ENCODE data around the gene S100A7A.

DNA sequence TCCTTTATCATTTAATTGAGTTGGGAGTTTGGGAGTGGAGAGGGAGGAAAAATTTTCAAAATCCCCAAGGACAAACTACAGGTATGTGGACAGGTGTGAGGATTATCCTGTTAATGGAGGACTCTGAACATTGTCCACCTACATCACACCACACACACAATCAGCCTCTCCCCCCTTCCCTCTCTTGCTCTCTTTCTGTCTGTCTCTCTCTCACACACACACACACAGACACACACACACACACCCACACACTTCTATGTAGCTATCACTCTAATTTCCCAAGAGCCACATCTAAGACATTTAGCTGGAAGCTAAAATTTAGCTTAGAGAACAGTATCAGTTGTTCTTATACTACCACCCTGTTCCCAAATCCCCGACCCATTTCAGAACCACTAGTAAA, 26.9 kb upstream of the S100A7A start:
- TF ChIP-seq GABPA (IDR thresholded peaks at IDR 0.05; ENCODE audit: low read depth), result no peak
- TF ChIP-seq, protein P1, sequence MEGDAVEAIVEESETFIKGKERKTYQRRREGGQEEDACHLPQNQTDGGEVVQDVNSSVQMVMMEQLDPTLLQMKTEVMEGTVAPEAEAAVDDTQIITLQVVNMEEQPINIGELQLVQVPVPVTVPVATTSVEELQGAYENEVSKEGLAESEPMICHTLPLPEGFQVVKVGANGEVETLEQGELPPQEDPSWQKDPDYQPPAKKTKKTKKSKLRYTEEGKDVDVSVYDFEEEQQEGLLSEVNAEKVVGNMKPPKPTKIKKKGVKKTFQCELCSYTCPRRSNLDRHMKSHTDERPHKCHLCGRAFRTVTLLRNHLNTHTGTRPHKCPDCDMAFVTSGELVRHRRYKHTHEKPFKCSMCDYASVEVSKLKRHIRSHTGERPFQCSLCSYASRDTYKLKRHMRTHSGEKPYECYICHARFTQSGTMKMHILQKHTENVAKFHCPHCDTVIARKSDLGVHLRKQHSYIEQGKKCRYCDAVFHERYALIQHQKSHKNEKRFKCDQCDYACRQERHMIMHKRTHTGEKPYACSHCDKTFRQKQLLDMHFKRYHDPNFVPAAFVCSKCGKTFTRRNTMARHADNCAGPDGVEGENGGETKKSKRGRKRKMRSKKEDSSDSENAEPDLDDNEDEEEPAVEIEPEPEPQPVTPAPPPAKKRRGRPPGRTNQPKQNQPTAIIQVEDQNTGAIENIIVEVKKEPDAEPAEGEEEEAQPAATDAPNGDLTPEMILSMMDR (IDR thresholded peaks at IDR 0.05; ENCODE audit: insufficient read depth, low read length), result no peak
- TF ChIP-seq, protein P2, sequence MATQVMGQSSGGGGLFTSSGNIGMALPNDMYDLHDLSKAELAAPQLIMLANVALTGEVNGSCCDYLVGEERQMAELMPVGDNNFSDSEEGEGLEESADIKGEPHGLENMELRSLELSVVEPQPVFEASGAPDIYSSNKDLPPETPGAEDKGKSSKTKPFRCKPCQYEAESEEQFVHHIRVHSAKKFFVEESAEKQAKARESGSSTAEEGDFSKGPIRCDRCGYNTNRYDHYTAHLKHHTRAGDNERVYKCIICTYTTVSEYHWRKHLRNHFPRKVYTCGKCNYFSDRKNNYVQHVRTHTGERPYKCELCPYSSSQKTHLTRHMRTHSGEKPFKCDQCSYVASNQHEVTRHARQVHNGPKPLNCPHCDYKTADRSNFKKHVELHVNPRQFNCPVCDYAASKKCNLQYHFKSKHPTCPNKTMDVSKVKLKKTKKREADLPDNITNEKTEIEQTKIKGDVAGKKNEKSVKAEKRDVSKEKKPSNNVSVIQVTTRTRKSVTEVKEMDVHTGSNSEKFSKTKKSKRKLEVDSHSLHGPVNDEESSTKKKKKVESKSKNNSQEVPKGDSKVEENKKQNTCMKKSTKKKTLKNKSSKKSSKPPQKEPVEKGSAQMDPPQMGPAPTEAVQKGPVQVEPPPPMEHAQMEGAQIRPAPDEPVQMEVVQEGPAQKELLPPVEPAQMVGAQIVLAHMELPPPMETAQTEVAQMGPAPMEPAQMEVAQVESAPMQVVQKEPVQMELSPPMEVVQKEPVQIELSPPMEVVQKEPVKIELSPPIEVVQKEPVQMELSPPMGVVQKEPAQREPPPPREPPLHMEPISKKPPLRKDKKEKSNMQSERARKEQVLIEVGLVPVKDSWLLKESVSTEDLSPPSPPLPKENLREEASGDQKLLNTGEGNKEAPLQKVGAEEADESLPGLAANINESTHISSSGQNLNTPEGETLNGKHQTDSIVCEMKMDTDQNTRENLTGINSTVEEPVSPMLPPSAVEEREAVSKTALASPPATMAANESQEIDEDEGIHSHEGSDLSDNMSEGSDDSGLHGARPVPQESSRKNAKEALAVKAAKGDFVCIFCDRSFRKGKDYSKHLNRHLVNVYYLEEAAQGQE (IDR thresholded peaks at IDR 0.05; ENCODE audit: insufficient replicate concordance, low read depth), result no peak
